Lung (tissue), 12 donors: ENCODE data around the gene OPRD1. TPM values are rescaled to one million over a fixed set of nuclear protein-coding genes. Genes with fewer than 3 reads are reported as not detected.

ENCODE experiments used
- ATAC-seq: fragments of 200-7000 bp; cut with Tn5 transposase; one replicate; pipeline ENCODE4 v1.9.1; 2020; ENCODE audit warnings: moderate number of reproducible peaks; ENCODE audit not compliant: insufficient read depth, low FRiP score
- DNase-seq, 3 donors: peaks; one replicate each; pipeline ENCODE4 v3.0.0-alpha.2; 2013 to 2017
- H3K27ac ChIP-seq, 2 donors: one replicate each; pipeline ENCODE4 v1.5.1; 2013; ENCODE audit warnings: mild to moderate bottlenecking in 2 of 2, moderate library complexity in 2 of 2, control low read depth in 1 of 2, inconsistent platforms in 1 of 2, low read depth in 1 of 2, low read length in 1 of 2
- H3K27me3 ChIP-seq, 3 donors: one replicate each; pipeline ENCODE4 v1.5.1; 2013; ENCODE audit warnings: low read length in 2 of 3; ENCODE audit not compliant: control insufficient read depth in 3 of 3, insufficient read depth in 3 of 3
- H3K36me3 ChIP-seq, 4 donors: one replicate each; pipeline ENCODE4 v1.5.1; 2013; ENCODE audit warnings: low read length in 4 of 4, mild to moderate bottlenecking in 1 of 4, moderate library complexity in 1 of 4; ENCODE audit not compliant: control insufficient read depth in 4 of 4, insufficient read depth in 4 of 4
- H3K4me1 ChIP-seq, 5 donors: one replicate each; pipeline ENCODE4 v1.5.1; 2013; ENCODE audit warnings: low read length in 5 of 5, mild to moderate bottlenecking in 2 of 5, moderate library complexity in 1 of 5; ENCODE audit not compliant: control insufficient read depth in 5 of 5, insufficient read depth in 5 of 5
- H3K4me3 ChIP-seq: one replicate; pipeline ENCODE4 v1.5.1; 2013; ENCODE audit warnings: mild to moderate bottlenecking, control low read depth, moderate library complexity
- H3K9ac ChIP-seq, 2 donors: one replicate each; pipeline ENCODE4 v1.5.1; 2013; ENCODE audit warnings: low read length in 2 of 2, control low read depth in 1 of 2; ENCODE audit not compliant: insufficient read depth in 1 of 2
- H3K9me3 ChIP-seq, 4 donors: one replicate each; pipeline ENCODE4 v1.5.1; 2013; ENCODE audit warnings: low read length in 3 of 4, mild to moderate bottlenecking in 1 of 4, moderate library complexity in 1 of 4; ENCODE audit not compliant: control insufficient read depth in 4 of 4, insufficient read depth in 3 of 4
- WGBS, 2 donors: extraction: QIAGEN DNeasy Blood & Tissue Kit; methylation state at CpG; one replicate each; pipeline ENCODE4 v1.1.7; 2013; 5-methylcytosine and 5-hydroxymethylcytosine counted together
- polyA plus RNA-seq, 2 donors: library from polyadenylated mRNA; stranded (reverse); fragments of 200-250 nt; gene quantifications; one replicate each; pipeline ENCODE4 v1.2.1, GENCODE V29; 2013
- total RNA-seq, 2 donors: library from RNA; depleted of rRNA in 1 of 2; stranded (reverse); fragments of >200 nt in 1 of 2; gene quantifications; one replicate each; pipeline ENCODE4 v1.2.1, GENCODE V29; 2014 to 2021
- TF ChIP-seq, protein P1 (sequence below): IDR thresholded peaks from 2 replicates; pipeline ENCODE4 v1.5.1; 2012; ENCODE audit warnings: mild to moderate bottlenecking; ENCODE audit errors: control extremely low read depth, extremely low read depth
- donor health status: control.
- donor health status: control.
- donor health status: Bipolar disorder and iron deficiency.
- donor health status: healthy.
- donor health status: DM: yes; HTN: yes; CAD: no.

Gene OPRD1
- total and polyA plus RNA-seq, 4 donors, result 0.01 to 0.28 (median 0.02) TPM; not detected in 1

- no peak for DNase-seq
- no peak overlapping the region for H3K4me3 ChIP-seq
- WGBS, 2 donors, result 84 to 94% methylated on average over 6 of the region's 6 CpGs
Observed at GRCh38 chr1:28864695-28865094, 52.7 kb downstream of the OPRD1 start.

GRCh38 chr1:28865997-28866650 is 54.2 kb downstream of the OPRD1 start:
- Histone ChIP-seq H3K9me3 (no peaks in the 10 kb centered on the region), H3K4me1 (no peaks in the 10 kb centered on the region), H3K36me3 (no peaks in the 10 kb centered on the region), H3K27ac (no peak overlapping the region), H3K4me3 (no peak overlapping the region), H3K9ac (no peak overlapping the region), H3K27me3 (no peaks in the 10 kb centered on the region)
- ATAC-seq (no peak), DNase-seq (no peak)
- WGBS, 2 donors, result 77 to 81% methylated on average over 10 of the region's 10 CpGs
- TF ChIP-seq, protein P1, sequence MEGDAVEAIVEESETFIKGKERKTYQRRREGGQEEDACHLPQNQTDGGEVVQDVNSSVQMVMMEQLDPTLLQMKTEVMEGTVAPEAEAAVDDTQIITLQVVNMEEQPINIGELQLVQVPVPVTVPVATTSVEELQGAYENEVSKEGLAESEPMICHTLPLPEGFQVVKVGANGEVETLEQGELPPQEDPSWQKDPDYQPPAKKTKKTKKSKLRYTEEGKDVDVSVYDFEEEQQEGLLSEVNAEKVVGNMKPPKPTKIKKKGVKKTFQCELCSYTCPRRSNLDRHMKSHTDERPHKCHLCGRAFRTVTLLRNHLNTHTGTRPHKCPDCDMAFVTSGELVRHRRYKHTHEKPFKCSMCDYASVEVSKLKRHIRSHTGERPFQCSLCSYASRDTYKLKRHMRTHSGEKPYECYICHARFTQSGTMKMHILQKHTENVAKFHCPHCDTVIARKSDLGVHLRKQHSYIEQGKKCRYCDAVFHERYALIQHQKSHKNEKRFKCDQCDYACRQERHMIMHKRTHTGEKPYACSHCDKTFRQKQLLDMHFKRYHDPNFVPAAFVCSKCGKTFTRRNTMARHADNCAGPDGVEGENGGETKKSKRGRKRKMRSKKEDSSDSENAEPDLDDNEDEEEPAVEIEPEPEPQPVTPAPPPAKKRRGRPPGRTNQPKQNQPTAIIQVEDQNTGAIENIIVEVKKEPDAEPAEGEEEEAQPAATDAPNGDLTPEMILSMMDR, result no peak

More at GRCh38 chr1:28864695-28865094, 52.7 kb downstream of the OPRD1 start:
- Histone ChIP-seq H3K4me1 (no peaks in the 10 kb centered on the region), H3K27me3 (no peaks in the 10 kb centered on the region), H3K9ac (no peak overlapping the region), H3K9me3 (no peaks in the 10 kb centered on the region), H3K36me3 (no peaks in the 10 kb centered on the region), H3K27ac (no peak overlapping the region)
- TF ChIP-seq, protein P1, result no peak
- ATAC-seq, result no peak

- Histone ChIP-seq H3K27me3 (no peaks in the 10 kb centered on the region), H3K36me3 (no peaks in the 10 kb centered on the region), H3K4me1 (no peaks in the 10 kb centered on the region), H3K4me3 (no peak overlapping the region), H3K27ac (no peak overlapping the region), H3K9ac (no peak overlapping the region), H3K9me3 (no peaks in the 10 kb centered on the region)
- WGBS, 2 donors, result 75 to 78% methylated on average over 3 of the region's 3 CpGs
- ATAC-seq (no peak), DNase-seq (no peak)
- TF ChIP-seq, protein P1, result no peak
Observed at GRCh38 chr1:28867850-28868249, 55.9 kb downstream of the OPRD1 start.

- no peak for ATAC-seq
- no peaks in the 10 kb centered on the region for H3K27me3 ChIP-seq
- no peaks in the 10 kb centered on the region for H3K4me1 ChIP-seq
- H3K27ac ChIP-seq, result no peak overlapping the region
- DNase-seq, result no peak
- H3K4me3 ChIP-seq, result no peak overlapping the region
- no peaks in the 10 kb centered on the region for H3K9me3 ChIP-seq
- WGBS, 2 donors, result 95 to 97% methylated on average over 5 of the region's 5 CpGs
- H3K36me3 ChIP-seq, result no peaks in the 10 kb centered on the region
- H3K9ac ChIP-seq, result no peak overlapping the region
- TF ChIP-seq, protein P1, result no peak
Observed at GRCh38 chr1:28869952-28870351, 58.0 kb downstream of the OPRD1 start.
